ENCODE data around the gene SEM1. TPM values are rescaled to one million over a fixed set of nuclear protein-coding genes. Genes with fewer than 3 reads are reported as not detected.

Gene SEM1
- total and polyA plus RNA-seq, 9 of the 15 experiments (the other 6 are each of a cell fraction or from before 2014, with no cell fraction given): 74.7 to 938 (median 454) TPM

- no peak for TF ChIP-seq ETV6 (IDR thresholded peaks at IDR 0.05; ENCODE audit: borderline replicate concordance in 1 of 2, low read depth in 2 of 2, low read length in 1 of 2)
- no peak for TF ChIP-seq ETV6 (CRISPR knock-in tag; IDR thresholded peaks at IDR 0.05; ENCODE audit: borderline replicate concordance)
- no peak for TF ChIP-seq ZNF408 (CRISPR knock-in tag; IDR thresholded peaks at IDR 0.05; ENCODE audit: low read depth)
- TF ChIP-seq HDAC2 (IDR thresholded peaks at IDR 0.05): no peak
- no peak for TF ChIP-seq FOXO4 (CRISPR knock-in tag; IDR thresholded peaks at IDR 0.05)
- TF ChIP-seq ZNF41 (CRISPR knock-in tag; conservative IDR thresholded peaks at IDR 0.05): no peak
- TF ChIP-seq ETS1 (conservative IDR thresholded peaks at IDR 0.05; ENCODE audit: control insufficient read depth, low read depth, low read length): no peak
- TF ChIP-seq GATAD2A (IDR thresholded peaks at IDR 0.05): no peak
These were observed 23.9 kb downstream of the SEM1 start (continued) for GRCh38 chr7:96685755-96686154.

- no TSS peak for BruUV-seq (replicated peaks)
- Histone ChIP-seq H3K4me2 (ENCODE audit: insufficient read depth, low read length) (no peak overlapping the region), H3K9me1 (ENCODE audit: control insufficient read depth, insufficient read depth, low read length) (no peaks in the 10 kb centered on the region), H3K4me1 (replicated peaks in 1 of 2; ENCODE audit: control insufficient read depth in 2 of 2, insufficient read depth in 2 of 2, low read length in 2 of 2) (no peaks in the 10 kb centered on the region), H3K36me3 (ENCODE audit: control insufficient read depth, insufficient read depth, low read length) (peaks cover 25% of the 10 kb centered on the region; the same call in 2 of the 3 replicates), H3K27ac (ENCODE audit: extremely low read depth, low read depth, low read length) (no peak overlapping the region), H3K27me3 (ENCODE audit: control insufficient read depth in 2 of 2, insufficient read depth in 2 of 2, low read length in 2 of 2) (no peaks in the 10 kb centered on the region), H3K4me3 (no peak overlapping the region), H3K9ac (ENCODE audit: insufficient read depth in 1 of 2, low read depth in 2 of 2, low read length in 2 of 2) (no peak overlapping the region), H3K79me2 (ENCODE audit: control insufficient read depth, insufficient read depth, low read length) (peaks cover 13% of the 10 kb centered on the region; the same call in 1 of the 3 replicates), H3K9me3 (replicated peaks; ENCODE audit: control insufficient read depth, insufficient read depth, low read depth, low read length) (no peaks in the 10 kb centered on the region), H2AFZ (ENCODE audit: low read depth, low read length) (no peak overlapping the region), H4K20me1 (replicated peaks; ENCODE audit: control insufficient read depth, insufficient read depth, low read length) (no peaks in the 10 kb centered on the region)
- in situ Hi-C loops (cut with MboI) (no loop called here), intact Hi-C loops (cut with micrococcal nuclease) (no loop called here)
- 62% methylated on average over 3 of the region's 3 CpGs for WGBS (ENCODE audit: insufficient coverage, low coverage, missing lambda C conversion rate)
- FAIRE-seq (no peak), ATAC-seq (no peak), DNase-seq (ENCODE audit: extremely low read depth in 1 of 4, low spot score in 3 of 4) (no peak)
- CTCF ChIA-PET (ENCODE audit: low intra/inter-chr PET ratio): no interaction called here
- POLR2A ChIA-PET: interaction anchor here (1.2 kb wide), 1 partner anchor 23 kb away, joined by 4 read pairs; no protein-coding TSS in a partner anchor
- no peak for TF ChIP-seq OTX1 (CRISPR knock-in tag; IDR thresholded peaks at IDR 0.05)
- no peak for TF ChIP-seq MAFK (IDR thresholded peaks at IDR 0.05; ENCODE audit: low read length)
- no peak for TF ChIP-seq TGIF2 (CRISPR knock-in tag; IDR thresholded peaks at IDR 0.05)
- no peak for TF ChIP-seq NR2C1 (IDR thresholded peaks at IDR 0.05)
- TF ChIP-seq NR2C1 (tag; IDR thresholded peaks at IDR 0.05): no peak
- TF ChIP-seq ZNF57 (CRISPR knock-in tag; IDR thresholded peaks at IDR 0.05): no peak
- TF ChIP-seq ZNF133 (CRISPR knock-in tag; IDR thresholded peaks at IDR 0.05): no peak
- TF ChIP-seq NCOA6 (IDR thresholded peaks at IDR 0.05): no peak
- TF ChIP-seq, protein P1, sequence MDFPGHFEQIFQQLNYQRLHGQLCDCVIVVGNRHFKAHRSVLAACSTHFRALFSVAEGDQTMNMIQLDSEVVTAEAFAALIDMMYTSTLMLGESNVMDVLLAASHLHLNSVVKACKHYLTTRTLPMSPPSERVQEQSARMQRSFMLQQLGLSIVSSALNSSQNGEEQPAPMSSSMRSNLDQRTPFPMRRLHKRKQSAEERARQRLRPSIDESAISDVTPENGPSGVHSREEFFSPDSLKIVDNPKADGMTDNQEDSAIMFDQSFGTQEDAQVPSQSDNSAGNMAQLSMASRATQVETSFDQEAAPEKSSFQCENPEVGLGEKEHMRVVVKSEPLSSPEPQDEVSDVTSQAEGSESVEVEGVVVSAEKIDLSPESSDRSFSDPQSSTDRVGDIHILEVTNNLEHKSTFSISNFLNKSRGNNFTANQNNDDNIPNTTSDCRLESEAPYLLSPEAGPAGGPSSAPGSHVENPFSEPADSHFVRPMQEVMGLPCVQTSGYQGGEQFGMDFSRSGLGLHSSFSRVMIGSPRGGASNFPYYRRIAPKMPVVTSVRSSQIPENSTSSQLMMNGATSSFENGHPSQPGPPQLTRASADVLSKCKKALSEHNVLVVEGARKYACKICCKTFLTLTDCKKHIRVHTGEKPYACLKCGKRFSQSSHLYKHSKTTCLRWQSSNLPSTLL (IDR thresholded peaks at IDR 0.05): no peak
- no peak for TF ChIP-seq PHB2 (IDR thresholded peaks at IDR 0.05; ENCODE audit: low read depth)
- TF ChIP-seq, protein P2, sequence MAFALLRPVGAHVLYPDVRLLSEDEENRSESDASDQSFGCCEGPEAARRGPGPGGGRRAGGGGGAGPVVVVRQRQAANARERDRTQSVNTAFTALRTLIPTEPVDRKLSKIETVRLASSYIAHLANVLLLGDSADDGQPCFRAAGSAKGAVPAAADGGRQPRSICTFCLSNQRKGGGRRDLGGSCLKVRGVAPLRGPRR (CRISPR knock-in tag; IDR thresholded peaks at IDR 0.05): no peak
- no peak for TF ChIP-seq GABPB2 (CRISPR knock-in tag; conservative IDR thresholded peaks at IDR 0.05)
These were observed 24.3 kb downstream of the SEM1 start for GRCh38 chr7:96685353-96685752.
